Measurements from ENCODE around the gene TNFRSF8.

- TF ChIP-seq POLR2A (IDR thresholded peaks at IDR 0.05): no peak
- TF ChIP-seq, protein P1, sequence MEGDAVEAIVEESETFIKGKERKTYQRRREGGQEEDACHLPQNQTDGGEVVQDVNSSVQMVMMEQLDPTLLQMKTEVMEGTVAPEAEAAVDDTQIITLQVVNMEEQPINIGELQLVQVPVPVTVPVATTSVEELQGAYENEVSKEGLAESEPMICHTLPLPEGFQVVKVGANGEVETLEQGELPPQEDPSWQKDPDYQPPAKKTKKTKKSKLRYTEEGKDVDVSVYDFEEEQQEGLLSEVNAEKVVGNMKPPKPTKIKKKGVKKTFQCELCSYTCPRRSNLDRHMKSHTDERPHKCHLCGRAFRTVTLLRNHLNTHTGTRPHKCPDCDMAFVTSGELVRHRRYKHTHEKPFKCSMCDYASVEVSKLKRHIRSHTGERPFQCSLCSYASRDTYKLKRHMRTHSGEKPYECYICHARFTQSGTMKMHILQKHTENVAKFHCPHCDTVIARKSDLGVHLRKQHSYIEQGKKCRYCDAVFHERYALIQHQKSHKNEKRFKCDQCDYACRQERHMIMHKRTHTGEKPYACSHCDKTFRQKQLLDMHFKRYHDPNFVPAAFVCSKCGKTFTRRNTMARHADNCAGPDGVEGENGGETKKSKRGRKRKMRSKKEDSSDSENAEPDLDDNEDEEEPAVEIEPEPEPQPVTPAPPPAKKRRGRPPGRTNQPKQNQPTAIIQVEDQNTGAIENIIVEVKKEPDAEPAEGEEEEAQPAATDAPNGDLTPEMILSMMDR (IDR thresholded peaks at IDR 0.05): no peak
Measured at GRCh38 chr1:12021616-12022015, 41.5 kb upstream of the TNFRSF8 start.

Data from esophagus squamous epithelium (tissue), 4 donors.